Measurements from ENCODE around the gene WDR48.

WDR48 gene

GRCh38 chr3:39064646-39065045 is 12.8 kb downstream of the WDR48 start:
- DNase-seq (ENCODE audit: low read depth): no peak

- no peak for DNase-seq (ENCODE audit: low read depth)
These were observed 13.4 kb downstream of the WDR48 start for GRCh38 chr3:39065197-39065596.

DNA sequence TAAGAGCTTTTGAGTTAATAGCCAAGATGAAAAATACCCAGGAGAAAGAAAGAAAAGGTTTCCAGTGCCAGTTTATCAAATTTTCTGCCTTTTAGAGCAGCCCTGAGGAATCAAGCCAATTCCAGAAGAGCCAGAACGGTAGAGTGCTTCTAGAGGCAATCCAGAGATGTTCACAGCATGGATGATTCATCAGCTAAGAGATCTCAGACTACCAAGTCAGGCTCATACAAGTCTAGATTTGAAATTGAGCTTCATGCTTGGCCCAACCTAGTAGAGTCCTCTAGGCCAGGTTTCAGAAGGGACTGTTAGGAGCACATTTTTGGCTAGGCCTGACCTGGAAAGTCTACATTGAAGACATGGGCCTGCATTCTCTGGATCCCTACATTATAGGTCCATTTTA is 15.5 kb downstream of the WDR48 start:
- DNase-seq (ENCODE audit: low read depth): no peak

GRCh38 chr3:39068556-39068955 is 16.7 kb downstream of the WDR48 start:
- no peak for DNase-seq (ENCODE audit: low read depth)

DNA sequence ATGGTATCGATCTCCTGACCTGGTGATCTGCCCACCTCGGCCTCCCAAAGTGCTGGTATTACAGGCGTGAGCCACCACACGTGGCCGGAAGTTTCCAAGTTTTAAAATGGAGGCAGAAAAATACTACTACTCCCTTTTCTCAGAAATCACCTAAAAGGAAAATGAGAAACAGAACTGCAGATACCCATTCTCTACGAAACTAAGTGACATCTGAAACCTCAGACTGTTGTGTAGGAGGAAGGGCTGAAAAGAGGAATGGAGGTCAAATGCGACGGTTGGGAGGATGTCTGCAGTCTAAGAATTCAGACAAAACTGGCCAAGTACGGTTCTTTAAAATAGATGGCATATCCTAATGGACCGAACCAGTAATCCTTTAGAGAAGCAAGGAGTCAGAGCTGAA is 24.1 kb downstream of the WDR48 start:
- no peak for DNase-seq (ENCODE audit: low read depth)

GRCh38 chr3:39079530-39079929 is 27.7 kb downstream of the WDR48 start:
- no peak for DNase-seq (ENCODE audit: low read depth)

DNA sequence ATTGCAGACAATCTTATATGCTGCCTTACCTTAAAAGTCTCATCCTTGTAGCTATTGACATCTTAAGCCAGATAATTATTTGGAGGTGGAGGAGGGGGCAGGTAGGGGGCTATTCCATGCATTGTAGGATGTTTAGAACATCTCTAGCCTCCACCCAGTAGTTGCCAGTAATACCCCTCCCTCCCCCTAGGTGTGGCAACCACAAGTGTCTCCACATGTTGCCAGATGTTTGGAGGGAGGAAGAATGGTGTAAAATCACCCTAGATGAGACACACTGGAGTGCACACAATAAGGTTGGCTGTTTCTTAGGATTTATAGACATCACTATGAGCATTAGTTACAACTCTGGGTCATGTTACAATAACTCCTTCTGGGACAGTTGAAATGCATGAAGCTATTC is 28.2 kb downstream of the WDR48 start:
- no peak for DNase-seq (ENCODE audit: low read depth)

DNA sequence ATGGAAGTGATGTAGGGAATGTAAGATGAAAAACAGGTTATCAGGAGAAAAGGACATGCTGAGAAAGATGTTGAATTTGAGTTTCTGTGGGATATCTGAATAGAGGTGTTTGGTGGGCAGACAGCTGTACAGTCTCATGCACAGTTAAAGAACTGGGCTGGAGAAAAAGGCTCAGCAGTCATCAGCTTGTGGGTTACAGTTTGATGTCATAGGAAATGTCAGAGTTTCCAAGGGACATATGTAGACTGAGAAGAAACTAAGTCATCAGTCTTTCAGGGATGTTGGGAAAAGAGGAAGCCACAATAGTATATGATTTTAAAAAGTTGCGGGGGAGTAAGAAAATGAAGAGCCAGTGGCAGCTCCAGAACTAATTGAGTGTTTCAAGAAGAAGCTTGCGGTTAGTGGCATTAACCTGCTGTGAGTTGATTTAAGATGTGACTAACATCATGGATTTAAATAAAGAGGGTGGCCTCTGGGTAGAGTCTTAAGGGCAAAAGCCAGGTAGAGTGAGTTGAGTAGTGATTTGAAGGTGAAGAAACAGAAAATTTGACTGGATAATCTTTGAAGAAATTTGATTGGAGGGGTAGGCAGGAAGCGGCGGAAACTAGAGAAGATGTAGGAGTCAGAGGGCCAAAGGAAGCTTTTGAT is 31.0 kb downstream of the WDR48 start:
- DNase-seq (ENCODE audit: low read depth): no peak

GRCh38 chr3:39086144-39086543 is 34.3 kb downstream of the WDR48 start:
- no peak for DNase-seq (ENCODE audit: low read depth)

- DNase-seq (ENCODE audit: low read depth): no peak
These were observed 36.6 kb downstream of the WDR48 start for GRCh38 chr3:39088456-39088855.

GRCh38 chr3:39088889-39089288 is 37.1 kb downstream of the WDR48 start:
- DNase-seq (ENCODE audit: low read depth): no peak

GRCh38 chr3:39090922-39091321 is 39.1 kb downstream of the WDR48 start:
- DNase-seq (ENCODE audit: low read depth): no peak

DNA sequence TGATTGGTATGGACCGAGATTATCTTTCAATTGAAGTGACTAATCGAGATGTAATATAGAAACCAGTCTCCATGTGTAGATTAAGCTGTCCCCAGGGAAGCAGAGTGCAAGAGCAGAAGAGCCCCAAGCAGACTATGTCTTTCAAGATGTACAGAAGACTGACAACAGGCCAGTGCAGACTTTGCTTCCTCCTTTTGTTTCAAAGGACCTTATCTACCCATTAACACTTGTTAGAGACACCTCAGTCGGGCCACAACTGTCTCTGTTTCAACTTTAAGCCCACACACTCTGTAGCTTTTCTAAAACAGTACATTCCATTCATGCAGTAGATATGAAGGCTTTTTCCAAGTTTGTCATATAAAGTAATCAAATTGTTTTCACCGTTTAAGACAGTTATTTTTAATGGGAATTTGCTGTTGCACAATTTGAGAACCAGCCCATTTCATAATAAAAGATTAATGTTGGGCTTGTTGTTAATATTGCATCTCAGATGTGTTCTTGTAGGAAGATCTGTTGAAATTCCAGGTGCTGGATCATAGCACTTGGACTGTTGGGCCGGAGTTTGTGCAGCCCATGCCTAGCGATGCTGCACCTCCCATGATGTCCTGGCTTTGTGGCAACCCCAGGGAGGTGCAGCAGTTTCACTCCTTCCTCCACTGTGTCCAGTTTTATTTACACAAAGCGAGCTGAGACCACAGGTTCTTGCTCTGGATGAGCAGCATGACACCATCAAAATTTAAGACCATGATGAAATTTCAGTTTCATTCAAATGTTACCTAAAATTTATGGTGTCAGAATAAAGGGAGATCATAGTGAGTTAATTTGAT is 43.2 kb downstream of the WDR48 start:
- no peak for DNase-seq (ENCODE audit: low read depth)

- no peak for DNase-seq (ENCODE audit: low read depth)
These were observed 44.0 kb downstream of the WDR48 start for GRCh38 chr3:39095778-39096177.

GRCh38 chr3:39096775-39097174 is 45.0 kb downstream of the WDR48 start:
- no peak for DNase-seq (ENCODE audit: low read depth)

DNA sequence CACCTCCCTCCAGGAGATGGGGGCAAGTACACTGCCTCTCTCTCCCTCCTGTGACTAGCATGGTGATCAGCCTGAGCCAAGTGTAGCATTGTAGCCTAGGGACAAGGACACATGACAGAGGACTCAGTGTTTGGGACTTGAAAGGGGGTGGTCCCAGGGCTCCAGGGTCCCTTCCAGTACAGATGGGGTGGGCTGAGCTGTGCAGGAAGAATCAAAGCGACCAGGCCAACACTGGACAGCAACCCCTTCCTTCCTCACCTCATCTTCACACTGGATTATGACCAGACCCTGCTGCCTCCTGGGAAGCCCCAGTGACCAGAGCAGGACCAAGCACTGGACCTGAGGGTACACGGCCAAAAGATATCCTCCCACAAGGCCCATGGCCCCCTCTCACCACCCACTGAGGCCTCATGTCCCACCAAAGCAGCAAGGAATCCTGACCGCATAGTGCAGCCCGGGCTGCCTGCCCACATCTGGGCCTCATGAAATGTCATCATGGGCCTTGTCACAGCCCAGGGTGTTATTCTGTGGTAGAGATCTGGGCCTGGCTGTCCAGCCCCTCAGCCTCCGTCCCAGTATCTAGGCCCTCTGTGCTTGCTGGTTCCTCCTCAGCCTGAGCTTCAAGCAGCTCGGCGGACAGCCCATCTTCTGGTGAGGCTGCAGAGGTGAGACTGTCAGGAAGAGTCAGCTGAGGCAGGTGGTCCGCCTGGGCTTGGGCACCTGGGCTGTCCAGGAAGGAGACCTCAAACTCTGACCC is 46.1 kb downstream of the WDR48 start:
- no peak for DNase-seq (ENCODE audit: low read depth)

DNA sequence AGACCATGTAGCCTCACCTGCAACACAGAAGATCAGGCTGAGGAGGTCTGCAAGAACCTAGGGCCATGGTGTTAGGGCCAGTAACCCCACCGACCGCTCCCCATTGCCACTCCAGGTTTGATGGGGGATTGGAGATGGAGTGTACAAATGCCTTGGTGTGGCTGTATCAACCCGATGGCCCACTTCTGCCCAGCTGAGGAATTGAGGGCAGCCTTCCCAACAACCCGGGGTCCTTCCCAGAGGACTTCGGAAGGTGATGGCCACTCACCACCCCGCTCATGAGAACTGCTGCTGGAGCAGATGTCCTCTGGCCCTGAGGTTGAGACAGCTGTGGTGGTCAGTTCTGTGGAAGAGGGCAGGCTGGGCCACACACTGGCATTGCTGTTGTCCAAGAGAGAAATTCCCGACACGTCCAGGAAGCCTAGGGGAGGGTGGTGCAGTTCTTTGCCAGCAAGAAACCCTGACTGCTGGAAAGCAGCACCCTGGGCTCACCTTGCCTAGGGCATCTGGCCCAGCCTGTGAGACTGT is 46.7 kb downstream of the WDR48 start:
- no peak for DNase-seq (ENCODE audit: low read depth)

DNA sequence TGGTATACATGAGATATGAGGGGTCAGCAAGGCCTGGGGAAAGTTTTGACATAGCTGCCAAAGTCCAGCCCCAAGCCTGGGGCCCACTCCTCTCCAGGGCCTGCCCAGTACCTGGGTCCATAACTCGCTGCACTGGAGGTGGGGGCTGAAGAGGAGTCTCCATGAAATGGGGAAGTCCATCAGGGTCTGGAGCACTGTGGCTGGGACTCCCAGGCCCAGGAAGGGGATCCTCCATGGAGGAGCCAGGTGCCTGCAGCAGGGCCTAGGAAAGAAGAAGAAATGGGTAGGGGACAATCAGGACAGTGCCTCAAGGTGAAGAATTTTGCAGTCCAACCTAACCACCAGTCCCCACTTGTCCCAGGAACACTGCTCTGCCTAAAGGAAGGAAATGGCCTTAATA is 47.4 kb downstream of the WDR48 start:
- DNase-seq (ENCODE audit: low read depth): no peak

DNA sequence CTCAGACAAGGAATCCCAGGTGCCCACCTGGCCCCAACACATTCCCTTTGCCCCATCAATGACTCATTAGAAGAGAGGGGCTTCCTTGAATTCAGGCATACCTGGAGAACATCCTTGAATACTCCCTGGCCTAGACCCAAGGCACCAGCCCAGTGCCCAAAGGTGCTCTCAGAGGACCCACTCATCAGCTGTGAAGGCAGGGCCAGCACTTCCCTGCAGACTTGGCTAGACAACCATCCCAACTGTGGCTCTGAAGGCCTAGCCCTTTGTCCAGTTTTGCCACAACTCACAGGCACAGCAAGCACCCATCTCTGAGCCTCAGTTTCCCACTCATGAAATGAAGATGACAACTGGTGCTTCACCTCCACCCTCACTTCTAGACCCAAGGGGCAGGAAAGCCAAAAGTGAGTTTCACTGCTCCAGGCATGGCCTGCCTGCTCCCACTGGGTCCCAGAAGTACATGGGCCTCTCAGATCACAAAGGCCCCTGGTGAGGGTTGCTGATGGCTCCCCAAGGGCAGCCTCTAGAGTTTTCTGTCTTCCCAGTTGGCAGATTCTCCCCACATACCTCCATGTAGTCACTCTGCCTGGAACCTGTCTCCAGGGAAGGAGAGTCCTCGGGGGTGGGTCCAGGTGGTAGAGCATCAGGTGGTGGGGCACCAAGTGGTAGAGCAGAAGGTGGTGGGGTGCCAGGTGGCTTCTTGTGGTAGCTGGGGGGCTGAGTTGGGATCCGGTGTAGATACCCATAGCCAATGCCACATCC is 48.1 kb downstream of the WDR48 start:
- DNase-seq (ENCODE audit: low read depth): no peak

DNA sequence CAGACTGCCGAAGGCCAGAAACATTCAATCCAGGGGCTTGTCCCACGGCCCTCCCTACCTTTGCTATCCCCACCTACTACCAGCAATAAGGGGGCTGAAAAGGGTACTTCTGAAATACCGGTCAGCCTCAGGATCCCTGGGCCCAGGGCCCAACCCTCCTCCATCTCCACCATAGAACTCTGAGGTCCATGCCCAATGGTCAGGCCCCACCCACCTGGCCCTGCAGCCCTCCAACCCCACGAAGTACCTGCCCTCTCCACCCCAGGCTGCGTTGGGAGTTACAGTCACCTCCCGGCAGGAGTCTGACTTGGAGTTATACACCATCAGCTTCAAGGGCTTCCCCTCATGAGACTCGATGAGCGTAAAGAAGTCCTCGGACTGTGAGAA is 48.7 kb downstream of the WDR48 start:
- no peak for DNase-seq (ENCODE audit: low read depth)

GRCh38 chr3:39101022-39101689 is 49.3 kb downstream of the WDR48 start:
- no peak for DNase-seq (ENCODE audit: low read depth)

Data from stimulated activated CD8-positive, alpha-beta memory T cell treated with anti-CD3 and anti-CD28 coated beads, Interleukin-15, amount 100 ng/mL, for 24 hours (primary cell).